ENCODE results near the gene NR0B1.

DNA sequence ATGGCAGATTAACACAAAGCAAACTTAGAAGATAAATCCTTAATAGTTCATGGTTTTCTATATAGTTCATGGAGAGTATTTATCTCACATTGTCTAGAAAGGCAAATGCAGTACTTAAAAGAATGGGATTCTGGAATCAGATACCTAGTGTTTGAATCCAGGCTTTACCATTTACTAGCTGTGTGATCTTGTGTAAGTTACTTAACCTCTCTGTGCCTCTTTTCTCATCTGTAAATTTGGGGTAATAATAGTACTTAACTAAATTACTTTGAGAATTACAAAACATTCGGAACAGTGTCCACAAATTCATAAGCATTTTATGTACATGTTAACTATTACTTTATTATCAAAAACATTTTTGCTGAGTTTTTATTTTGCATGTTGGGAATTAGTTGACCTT is 46.4 kb downstream of the NR0B1 start:
- TF ChIP-seq, protein P1, sequence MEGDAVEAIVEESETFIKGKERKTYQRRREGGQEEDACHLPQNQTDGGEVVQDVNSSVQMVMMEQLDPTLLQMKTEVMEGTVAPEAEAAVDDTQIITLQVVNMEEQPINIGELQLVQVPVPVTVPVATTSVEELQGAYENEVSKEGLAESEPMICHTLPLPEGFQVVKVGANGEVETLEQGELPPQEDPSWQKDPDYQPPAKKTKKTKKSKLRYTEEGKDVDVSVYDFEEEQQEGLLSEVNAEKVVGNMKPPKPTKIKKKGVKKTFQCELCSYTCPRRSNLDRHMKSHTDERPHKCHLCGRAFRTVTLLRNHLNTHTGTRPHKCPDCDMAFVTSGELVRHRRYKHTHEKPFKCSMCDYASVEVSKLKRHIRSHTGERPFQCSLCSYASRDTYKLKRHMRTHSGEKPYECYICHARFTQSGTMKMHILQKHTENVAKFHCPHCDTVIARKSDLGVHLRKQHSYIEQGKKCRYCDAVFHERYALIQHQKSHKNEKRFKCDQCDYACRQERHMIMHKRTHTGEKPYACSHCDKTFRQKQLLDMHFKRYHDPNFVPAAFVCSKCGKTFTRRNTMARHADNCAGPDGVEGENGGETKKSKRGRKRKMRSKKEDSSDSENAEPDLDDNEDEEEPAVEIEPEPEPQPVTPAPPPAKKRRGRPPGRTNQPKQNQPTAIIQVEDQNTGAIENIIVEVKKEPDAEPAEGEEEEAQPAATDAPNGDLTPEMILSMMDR (IDR thresholded peaks at IDR 0.05) = no peak
- no peak for TF ChIP-seq POLR2A (IDR thresholded peaks at IDR 0.05)
